Measurements from ENCODE around the gene CLMN. TPM values are rescaled to one million over a fixed set of nuclear protein-coding genes. Genes with fewer than 3 reads are reported as not detected.
"Not testable (repeated sequence)": the region's sequence is repeated elsewhere in the genome, so short reads cannot be mapped to it uniquely, and the experiment has no call there.

The CLMN gene
- total RNA-seq, 1 donor from 2014 or later = 25.3 TPM

- peaks cover 4% of the 10 kb centered on the region for H3K9me3 Mint-ChIP-seq (ENCODE audit: low read depth)
Measured at GRCh38 chr14:95183082-95183481, 136.6 kb downstream of the CLMN start.

DNA sequence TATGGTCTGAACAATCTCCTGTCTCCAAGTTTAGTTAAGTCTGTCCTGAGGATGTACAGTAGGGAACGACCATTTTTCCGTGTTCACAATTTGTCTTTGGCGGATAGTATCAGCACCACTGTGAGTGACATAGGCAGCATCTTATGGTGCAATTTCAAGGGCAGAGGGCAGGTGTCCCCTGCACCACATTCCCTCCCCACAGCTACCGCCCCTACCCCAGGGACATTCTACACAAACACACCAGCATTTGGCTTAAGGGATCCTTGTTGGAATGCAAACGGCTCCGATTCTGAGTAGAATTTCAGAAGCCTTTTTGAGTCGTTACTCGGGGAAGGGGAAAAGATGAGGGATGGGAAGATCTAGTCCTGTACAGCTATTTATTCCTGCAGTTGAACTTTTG lies 137.3 kb downstream of the CLMN start:
- TF ChIP-seq, protein P1, sequence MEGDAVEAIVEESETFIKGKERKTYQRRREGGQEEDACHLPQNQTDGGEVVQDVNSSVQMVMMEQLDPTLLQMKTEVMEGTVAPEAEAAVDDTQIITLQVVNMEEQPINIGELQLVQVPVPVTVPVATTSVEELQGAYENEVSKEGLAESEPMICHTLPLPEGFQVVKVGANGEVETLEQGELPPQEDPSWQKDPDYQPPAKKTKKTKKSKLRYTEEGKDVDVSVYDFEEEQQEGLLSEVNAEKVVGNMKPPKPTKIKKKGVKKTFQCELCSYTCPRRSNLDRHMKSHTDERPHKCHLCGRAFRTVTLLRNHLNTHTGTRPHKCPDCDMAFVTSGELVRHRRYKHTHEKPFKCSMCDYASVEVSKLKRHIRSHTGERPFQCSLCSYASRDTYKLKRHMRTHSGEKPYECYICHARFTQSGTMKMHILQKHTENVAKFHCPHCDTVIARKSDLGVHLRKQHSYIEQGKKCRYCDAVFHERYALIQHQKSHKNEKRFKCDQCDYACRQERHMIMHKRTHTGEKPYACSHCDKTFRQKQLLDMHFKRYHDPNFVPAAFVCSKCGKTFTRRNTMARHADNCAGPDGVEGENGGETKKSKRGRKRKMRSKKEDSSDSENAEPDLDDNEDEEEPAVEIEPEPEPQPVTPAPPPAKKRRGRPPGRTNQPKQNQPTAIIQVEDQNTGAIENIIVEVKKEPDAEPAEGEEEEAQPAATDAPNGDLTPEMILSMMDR (IDR thresholded peaks at IDR 0.05; ENCODE audit: unreplicated experiment) = no peak

More at GRCh38 chr14:95183082-95183481, 136.6 kb downstream of the CLMN start:
- DNase-seq (ENCODE audit: low spot score, unreplicated experiment) = no peak
- TF ChIP-seq, protein P1 (IDR thresholded peaks at IDR 0.05; ENCODE audit: unreplicated experiment) = no peak
- H3K27ac Mint-ChIP-seq = no peak overlapping the region
- H3K4me3 Mint-ChIP-seq (ENCODE audit: low read depth) = no peak overlapping the region
- peaks cover 7% of the 10 kb centered on the region for H3K4me1 Mint-ChIP-seq (ENCODE audit: low read depth)
- no peaks in the 10 kb centered on the region for H3K27me3 Mint-ChIP-seq
- H3K36me3 Mint-ChIP-seq (ENCODE audit: insufficient read depth) = peaks cover 13% of the 10 kb centered on the region

GRCh38 chr14:95180966-95181741 lies 138.6 kb downstream of the CLMN start:
- no peaks in the 10 kb centered on the region for H3K9me3 Mint-ChIP-seq (ENCODE audit: low read depth)
- H3K4me3 Mint-ChIP-seq (ENCODE audit: low read depth) = no peak overlapping the region
- peaks cover 7% of the 10 kb centered on the region for H3K4me1 Mint-ChIP-seq (ENCODE audit: low read depth)
- no peak for DNase-seq (ENCODE audit: low spot score, unreplicated experiment)
- peaks cover 8% of the 10 kb centered on the region for H3K36me3 Mint-ChIP-seq (ENCODE audit: insufficient read depth)
- no peaks in the 10 kb centered on the region for H3K27me3 Mint-ChIP-seq
- no peak overlapping the region for H3K27ac Mint-ChIP-seq
- TF ChIP-seq, protein P1 (IDR thresholded peaks at IDR 0.05; ENCODE audit: unreplicated experiment) = no peak

More for the DNA sequence above, 137.3 kb downstream of the CLMN start:
- no peaks in the 10 kb centered on the region for H3K9me3 Mint-ChIP-seq (ENCODE audit: low read depth)
- H3K4me3 Mint-ChIP-seq (ENCODE audit: low read depth) = no peak overlapping the region
- H3K27ac Mint-ChIP-seq = no peak overlapping the region
- DNase-seq (ENCODE audit: low spot score, unreplicated experiment) = no peak
- no peaks in the 10 kb centered on the region for H3K27me3 Mint-ChIP-seq
- peaks cover 8% of the 10 kb centered on the region for H3K36me3 Mint-ChIP-seq (ENCODE audit: insufficient read depth)
- peaks cover 7% of the 10 kb centered on the region for H3K4me1 Mint-ChIP-seq (ENCODE audit: low read depth)

DNA sequence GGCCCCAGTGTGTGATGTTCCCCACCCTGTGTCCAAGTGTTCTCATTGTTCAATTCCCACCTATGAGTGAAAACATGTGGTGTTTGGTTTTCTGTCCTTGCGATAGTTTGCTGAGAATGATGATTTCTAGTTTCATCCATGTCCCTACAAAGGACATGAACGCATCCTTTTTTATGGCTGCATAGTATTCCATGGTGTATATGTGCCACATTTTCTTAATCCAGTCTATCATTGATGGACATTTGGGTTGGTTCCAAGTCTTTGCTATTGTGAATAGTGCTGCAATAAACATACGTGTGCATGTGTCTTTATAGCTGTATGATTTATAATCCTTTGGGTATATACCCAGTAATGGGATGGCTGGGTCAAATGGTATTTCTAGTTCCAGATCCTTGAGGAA lies 144.0 kb downstream of the CLMN start:
- DNase-seq (ENCODE audit: low spot score, unreplicated experiment); H3K36me3 Mint-ChIP-seq (ENCODE audit: insufficient read depth); H3K4me3 Mint-ChIP-seq (ENCODE audit: low read depth); H3K9me3 Mint-ChIP-seq (ENCODE audit: low read depth); H3K4me1 Mint-ChIP-seq (ENCODE audit: low read depth); H3K27ac Mint-ChIP-seq; H3K27me3 Mint-ChIP-seq: not testable (repeated sequence)

GRCh38 chr14:95174184-95174792 lies 145.4 kb downstream of the CLMN start:
- H3K9me3 Mint-ChIP-seq (ENCODE audit: low read depth) = no peaks in the 10 kb centered on the region
- TF ChIP-seq, protein P1 (IDR thresholded peaks at IDR 0.05; ENCODE audit: unreplicated experiment) = no peak

More at GRCh38 chr14:95174184-95174792, 145.4 kb downstream of the CLMN start:
- H3K27ac Mint-ChIP-seq = no peak overlapping the region
- no peak overlapping the region for H3K4me3 Mint-ChIP-seq (ENCODE audit: low read depth)
- DNase-seq (ENCODE audit: low spot score, unreplicated experiment) = no peak
- H3K4me1 Mint-ChIP-seq (ENCODE audit: low read depth) = peaks cover 2% of the 10 kb centered on the region
- no peaks in the 10 kb centered on the region for H3K27me3 Mint-ChIP-seq
- H3K36me3 Mint-ChIP-seq (ENCODE audit: insufficient read depth) = no peaks in the 10 kb centered on the region
